DMS 273 (cell line): ENCODE results near the gene HOTAIR.

Source experiments
- DNase-seq: peaks from one replicate; lab custom pipeline; 2025; ENCODE audit not compliant: unreplicated experiment; lab: John Stamatoyannopoulos, UW

Gene HOTAIR

DNA sequence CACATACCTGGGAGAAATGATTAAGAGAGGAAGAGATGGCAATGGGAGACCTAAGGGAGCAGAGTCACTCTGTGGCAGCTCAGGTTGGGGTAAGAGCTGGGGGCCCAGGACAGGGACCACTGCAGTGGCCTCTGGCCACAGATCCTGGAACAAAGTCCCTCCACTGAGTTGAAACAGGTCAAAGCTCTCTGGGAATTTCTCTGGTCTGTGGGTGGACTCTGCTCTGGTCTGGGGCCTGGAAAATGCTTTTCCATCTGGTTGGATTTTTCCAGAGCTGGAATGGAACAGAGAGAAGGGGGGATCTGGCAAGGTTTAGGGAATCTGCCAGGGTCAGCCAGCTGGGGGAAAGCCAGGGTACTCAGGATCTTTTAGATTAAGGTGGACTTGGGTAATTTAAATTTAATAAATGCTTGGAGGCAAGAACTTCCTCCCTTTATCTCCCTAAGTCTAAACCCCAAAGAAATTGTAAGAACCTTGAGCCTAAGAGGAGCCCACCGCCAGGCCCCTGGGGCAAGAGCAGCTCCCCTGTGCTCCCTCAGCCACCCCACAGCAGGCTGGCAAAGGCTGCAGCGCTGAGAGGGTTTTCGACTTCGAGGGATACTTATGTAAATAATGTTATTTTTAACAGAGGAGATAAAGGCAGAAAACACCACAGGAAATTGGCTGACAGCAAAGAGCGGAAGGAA is 13.9 kb upstream of the HOTAIR start:
- no peak for DNase-seq

GRCh38 chr12:53987787-53988230 is 13.1 kb upstream of the HOTAIR start:
- no peak for DNase-seq

DNA sequence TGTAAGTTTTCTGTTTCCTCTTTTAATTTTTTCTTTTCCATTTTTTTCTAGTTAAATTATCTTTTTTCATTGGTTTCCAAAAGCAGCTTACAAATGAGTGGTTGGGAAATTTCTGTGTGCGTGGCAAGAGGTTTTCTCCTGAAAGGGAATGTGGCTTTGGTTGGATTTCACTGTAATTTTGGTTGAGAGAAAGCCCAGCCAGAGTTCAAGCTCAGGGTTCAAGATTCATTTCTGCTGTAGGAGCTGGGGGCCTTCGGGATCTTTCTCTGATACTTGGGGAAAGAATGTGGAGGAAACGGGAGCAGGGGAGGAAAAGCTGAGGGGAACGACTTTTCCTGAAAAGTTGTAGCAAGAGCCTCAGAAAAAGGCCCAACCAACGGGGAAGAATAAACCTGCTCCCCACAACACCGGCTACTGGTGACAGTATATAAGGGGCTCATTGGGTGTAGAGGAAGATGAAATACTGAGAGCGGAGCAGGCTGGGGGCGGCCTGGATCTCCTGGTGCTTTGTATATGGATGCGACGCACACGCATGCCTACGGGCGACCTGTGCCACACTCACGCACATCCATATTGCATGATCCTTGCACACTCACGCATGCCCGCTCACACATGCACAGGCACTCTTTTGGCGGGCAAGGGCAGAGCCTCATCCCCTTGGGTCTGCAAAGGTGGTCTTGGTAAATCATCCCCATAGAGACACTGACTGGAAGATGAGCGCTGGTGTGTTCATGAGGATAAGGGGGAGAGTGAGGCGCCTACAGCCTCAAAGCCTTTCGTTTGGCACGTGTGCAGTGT is 12.1 kb upstream of the HOTAIR start:
- DNase-seq = no peak

- DNase-seq = no peak
Observed at GRCh38 chr12:53985994-53986685, 11.4 kb upstream of the HOTAIR start.

GRCh38 chr12:53985692-53985993 is 10.9 kb upstream of the HOTAIR start:
- no peak for DNase-seq

- DNase-seq = peak; percentile 90
Observed at GRCh38 chr12:53984901-53985691, 10.3 kb upstream of the HOTAIR start, which contains the start of gene HOXC10. HOXC10 (plus strand) TSS chr12:53985146; CDS start chr12:53985260, 114 bp downstream.

- DNase-seq = no peak
Observed at GRCh38 chr12:53983950-53984572, 9.3 kb upstream of the HOTAIR start.

DNA sequence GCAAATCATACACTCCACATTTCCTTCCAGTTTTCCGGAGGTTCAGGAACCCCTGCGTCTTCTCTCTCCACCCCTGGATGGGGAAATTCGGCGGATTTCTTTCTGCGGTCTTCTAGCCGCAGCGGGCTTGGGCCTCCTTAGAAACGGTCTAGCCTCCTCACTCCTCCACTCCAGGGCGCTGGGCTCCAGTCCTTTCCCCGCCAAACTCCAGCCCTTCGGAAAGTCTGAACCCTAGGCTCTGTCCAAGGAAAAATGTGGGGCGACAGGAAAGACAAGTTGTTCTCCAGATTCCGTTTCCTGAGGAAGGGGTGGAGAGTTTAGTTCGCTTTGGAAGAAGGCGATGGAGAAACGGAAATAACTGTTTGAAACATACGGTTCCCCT is 8.8 kb upstream of the HOTAIR start:
- no peak for DNase-seq

DNA sequence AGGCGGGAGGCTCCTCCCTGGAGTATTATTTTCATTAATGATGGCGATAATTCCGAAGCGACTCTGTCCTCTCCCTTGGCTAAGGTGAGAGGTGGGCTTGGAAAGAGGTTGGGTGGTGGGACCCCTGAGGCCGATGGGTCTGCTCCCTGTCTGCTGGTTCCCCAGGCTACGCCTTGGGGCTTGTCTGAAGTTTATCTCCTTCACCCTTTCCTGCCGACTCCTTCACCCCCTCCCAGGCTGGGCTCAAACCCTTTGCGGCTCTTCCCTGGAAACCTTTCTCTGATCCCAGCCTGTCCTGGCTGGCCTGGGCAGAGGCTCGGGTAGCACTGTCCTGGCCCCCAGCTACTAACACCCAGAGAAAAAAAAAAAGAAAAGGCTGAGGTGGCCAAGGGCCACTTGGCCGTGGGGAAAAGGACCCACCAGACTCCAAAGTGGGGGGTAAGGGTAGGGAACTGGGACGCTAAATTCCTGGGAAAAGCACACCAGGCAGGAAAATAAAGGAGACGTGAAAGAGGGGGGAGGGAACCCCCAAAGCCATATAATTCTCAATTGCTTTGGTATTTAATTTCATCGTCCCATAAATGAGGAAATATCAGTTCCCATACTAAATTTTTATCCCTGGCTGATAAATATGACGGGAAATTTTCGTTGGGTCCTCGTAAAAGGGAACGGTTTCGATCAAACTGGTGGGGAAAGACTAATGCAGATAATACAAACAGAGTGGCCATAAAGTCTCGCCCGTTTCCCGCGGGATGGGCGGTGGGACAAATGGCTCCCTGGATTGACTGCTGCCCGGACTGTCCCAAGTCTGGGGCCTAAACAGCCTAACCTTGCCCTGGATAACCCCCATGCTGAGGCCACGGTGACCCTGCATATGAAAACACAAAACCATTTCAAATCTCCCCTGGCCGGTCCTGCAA is 8.2 kb upstream of the HOTAIR start:
- DNase-seq = no peak

GRCh38 chr12:53981634-53982565 is 7.1 kb upstream of the HOTAIR start:
- no peak for DNase-seq

GRCh38 chr12:53980802-53981496 is 6.2 kb upstream of the HOTAIR start:
- DNase-seq = no peak

DNA sequence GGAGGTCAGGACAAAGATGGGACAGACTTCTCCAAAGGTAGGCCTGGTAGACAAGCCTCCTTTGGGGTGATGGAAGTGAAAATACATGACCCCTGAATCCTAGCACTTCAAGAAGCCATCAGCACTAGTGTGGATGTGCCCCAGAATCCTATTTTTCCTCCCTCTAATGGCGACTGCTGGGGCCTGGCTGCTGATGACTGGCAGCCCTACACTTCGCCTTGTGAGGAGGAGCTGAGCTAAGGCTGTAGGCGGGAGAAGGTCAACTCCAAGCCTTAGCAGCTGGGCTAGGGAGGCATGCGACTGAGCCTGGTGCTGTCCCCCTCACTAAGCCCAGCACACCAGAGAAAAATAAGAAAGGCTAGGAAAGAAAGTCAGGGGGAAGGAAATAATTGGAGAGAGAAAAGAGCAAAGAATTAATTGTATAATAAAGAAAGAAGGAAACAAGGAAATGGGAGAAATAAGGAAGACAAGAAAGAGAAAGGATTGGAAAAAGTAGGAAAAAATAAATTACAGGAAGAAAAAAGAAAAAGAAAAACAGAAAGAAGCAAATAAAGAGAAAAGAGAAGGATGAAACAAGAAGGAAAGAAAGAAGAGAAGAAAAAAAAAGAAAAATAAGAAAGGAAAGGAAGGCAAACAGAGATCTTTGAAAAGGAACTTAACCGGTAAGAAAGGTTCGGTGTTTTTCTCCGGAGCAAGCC is 5.5 kb upstream of the HOTAIR start:
- no peak for DNase-seq

DNA sequence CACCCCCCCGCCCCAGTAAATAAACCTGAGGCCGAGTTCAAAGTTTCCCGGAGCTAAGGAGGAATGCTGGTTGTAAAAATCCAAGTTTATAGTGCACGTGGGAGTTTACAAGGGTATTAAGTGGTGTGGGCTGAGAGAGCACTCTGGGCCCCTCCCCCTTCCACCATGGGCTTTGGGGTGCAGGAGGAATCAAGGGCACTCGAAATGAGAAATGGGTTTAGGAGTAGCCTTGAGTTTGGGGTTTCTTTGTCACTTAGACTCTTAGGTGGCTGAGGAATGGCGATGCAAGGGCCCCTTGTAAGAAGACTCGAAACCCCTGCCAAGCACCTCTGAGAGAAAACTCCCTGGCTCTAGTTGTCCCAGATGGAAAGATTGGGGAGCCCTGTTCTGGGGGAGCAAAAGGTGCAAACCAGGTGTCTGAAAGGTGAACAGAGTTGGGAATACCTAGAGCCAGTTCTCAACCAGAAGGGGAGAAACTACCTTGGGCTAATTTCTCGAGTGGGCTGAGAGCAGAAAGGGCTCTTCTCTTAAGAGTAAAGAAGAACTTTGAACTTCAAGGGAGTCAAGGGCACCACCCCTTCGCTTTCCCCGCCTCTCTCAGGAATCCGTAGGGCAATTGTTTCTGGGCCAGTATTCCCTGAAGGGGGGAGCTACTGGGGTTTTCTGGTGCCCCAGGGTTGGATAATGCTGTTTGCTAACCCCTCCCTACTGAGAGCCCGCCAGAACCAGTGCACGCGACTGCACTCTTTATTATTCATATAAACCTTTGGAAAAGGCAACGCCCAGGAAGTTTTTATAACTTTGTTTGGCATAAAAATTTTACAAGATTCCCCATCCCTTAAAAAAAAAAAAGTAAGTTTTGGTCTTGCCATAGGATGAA is 4.0 kb upstream of the HOTAIR start:
- DNase-seq = no peak

- no peak for DNase-seq
Observed at GRCh38 chr12:53977596-53978445, 3.1 kb upstream of the HOTAIR start.

DNA sequence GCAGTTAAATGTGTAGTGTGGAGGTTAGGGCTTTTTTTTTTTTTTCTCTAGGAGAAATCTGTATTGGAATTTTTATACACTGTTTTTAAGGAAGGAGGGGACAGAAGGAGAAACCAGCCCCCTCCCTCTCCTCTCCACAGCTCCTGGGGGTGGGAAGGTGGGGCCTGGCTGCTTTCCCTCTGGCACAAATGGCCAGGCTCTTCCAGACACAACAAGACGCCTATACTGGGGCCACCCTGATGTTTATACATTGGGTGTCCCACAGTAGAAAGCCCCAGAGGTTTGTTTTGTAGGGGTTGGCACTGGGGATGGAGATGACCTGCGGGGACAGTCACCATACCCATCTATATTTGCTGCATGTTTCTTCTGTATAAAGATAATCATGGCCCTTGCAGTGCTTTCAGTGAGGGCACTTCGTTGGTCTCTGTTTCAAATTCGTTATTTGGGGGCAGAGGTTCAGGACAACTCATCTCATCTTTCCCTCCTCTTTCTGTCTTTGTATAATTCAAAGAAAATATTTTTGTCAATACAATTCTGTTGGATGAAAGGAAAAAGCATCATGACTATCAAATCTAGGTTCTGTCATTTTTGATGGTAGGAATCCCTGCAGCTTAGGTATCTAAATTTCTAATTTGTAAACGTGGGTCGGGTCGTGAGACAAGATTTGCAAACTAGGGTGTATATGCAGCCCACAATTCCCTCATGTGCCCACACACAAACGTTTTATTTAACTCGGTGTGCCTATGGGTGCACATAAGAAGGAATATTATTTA is 2.3 kb upstream of the HOTAIR start:
- DNase-seq = no peak
